ENCODE data around the gene HEPH.

GRCh38 chrX:66164931-66165330, 884 bp downstream of the HEPH start:
- TF ChIP-seq, protein P1, sequence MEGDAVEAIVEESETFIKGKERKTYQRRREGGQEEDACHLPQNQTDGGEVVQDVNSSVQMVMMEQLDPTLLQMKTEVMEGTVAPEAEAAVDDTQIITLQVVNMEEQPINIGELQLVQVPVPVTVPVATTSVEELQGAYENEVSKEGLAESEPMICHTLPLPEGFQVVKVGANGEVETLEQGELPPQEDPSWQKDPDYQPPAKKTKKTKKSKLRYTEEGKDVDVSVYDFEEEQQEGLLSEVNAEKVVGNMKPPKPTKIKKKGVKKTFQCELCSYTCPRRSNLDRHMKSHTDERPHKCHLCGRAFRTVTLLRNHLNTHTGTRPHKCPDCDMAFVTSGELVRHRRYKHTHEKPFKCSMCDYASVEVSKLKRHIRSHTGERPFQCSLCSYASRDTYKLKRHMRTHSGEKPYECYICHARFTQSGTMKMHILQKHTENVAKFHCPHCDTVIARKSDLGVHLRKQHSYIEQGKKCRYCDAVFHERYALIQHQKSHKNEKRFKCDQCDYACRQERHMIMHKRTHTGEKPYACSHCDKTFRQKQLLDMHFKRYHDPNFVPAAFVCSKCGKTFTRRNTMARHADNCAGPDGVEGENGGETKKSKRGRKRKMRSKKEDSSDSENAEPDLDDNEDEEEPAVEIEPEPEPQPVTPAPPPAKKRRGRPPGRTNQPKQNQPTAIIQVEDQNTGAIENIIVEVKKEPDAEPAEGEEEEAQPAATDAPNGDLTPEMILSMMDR (conservative IDR thresholded peaks at IDR 0.05; ENCODE audit: low read depth, low read length) = no peak
- TF ChIP-seq EZH2 (IDR thresholded peaks at IDR 0.05; ENCODE audit: borderline replicate concordance, low read depth, low read length, poor library complexity, severe bottlenecking) = no peak

All from A673 (cell line).